Fibroblast of upper back skin (primary cell): Measurements from ENCODE around the gene IL6R.

Experiments
- DNase-seq: peaks from one replicate; pipeline ENCODE4 v3.0.0-alpha.2; 2013

Gene IL6R

DNA sequence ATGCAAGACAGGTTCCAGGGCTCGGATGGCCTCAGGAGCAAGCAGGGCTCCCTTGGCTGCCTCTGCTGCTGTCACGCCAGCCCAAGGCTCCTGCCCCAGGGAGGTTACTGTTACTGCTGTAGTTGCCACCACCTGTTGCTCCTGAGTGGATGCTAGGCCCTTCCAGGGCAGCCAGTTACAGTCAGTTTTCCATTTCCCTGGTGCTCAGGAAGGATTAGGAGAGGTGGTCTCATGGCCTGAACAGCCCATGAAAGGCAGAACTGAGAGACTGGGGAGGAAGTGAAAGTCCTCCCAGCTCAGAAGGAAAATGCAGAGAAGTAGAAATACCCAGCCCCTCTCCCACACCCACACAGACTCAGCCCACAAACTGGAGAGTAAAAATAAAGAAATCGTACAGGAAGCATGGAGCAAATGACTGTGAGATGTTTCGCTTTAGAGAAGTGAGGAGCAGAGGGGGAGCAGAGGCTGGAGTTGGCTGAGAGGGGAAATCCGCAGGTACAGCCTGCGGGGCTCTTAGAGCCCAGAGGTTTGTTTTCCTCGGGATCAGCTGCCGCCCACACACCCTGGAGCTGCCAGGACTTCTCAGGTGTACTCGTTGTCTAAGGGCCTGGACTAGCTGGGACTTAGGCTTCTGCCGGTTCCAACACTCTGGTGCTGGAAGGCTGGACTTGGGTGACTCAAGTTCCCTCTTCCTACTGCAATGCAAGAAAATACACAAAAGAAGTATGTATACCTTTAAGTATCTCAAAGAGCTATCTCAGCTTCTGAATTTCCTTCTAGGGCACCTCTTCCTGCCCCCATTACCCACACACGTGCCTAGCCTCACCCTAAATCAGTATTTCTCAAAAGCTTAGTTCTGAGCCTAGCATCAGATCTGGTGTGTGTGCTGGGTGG, 2.3 kb downstream of the IL6R start:
- DNase-seq = no peak

DNA sequence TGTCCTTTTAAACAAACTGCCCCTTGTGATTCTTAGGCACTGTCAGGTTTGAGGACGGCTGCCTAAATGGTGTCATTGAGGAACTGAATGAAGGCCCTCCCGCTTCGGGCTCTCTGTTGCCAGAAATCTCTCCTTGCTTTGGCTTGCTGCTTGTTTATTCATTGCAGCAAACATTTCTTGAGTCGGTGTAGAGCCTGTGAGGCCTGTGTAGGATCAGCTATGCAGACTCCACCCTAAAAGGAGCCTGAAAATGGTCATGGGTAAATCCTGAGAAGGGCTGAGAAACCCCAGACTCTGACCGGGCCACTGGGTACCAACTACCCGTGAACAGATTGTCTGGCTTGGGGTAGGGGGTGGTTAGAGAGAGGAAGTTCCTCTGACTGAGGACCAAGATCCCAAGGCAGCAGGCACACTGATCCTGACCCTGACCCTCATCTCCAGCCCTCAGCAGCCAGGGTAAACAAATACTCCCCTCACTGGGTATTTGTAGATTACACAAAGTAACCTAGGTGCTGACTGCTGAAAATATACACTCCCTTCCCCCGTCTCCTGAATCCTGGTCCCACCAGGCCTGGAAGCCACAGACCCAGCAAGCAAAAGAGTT, 3.1 kb downstream of the IL6R start:
- no peak for DNase-seq

DNA sequence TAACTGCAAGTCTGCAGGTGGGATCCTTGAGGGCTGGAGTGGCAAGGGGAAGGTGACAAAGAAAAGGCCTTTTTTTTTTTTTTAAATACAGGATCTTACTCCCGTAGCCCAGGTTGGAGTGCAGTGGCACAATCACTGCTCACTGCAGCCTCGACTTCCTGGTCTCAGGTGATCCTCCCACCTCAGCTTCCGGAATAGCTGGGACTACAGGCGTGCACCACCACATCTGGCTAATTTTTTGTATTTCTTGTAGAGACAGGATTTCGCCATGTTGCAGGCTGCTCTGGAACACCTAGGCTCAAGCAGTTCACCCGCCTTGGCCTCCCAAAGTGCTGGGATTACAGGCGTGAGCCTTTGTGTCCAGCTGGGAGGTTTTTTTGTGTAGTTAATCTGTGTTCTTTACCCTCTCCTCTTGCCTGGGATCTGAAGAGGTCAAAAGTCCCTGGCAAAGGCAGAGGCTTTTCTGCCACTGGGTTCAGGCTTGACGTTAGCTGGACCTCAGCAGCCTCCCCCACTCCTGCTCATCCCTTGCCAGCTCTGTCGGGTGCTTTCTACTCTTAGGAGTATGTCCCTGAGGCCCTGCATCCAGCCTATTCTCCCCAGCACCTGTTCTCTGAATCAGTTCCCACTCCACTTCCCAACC, 5.2 kb downstream of the IL6R start:
- DNase-seq = no peak

DNA sequence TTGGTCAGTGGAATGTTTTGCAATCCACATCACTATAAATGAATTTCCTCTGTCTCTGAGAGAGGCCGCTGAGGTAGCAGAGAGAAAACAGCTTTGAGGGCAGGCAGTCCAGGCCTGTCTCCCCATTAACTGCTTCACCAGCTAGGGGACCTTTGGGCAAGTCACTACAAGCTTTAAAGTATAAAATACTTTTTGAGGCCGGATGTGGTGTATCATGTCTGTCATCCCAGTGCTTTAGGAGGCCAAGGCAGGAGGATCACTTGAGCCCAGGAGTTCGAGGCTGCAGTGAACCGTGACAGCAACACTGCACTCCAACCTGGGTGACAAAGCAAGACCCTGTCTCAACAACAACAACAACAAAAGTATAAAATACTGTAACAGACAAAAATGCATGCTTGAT, 6.4 kb downstream of the IL6R start:
- no peak for DNase-seq

DNA sequence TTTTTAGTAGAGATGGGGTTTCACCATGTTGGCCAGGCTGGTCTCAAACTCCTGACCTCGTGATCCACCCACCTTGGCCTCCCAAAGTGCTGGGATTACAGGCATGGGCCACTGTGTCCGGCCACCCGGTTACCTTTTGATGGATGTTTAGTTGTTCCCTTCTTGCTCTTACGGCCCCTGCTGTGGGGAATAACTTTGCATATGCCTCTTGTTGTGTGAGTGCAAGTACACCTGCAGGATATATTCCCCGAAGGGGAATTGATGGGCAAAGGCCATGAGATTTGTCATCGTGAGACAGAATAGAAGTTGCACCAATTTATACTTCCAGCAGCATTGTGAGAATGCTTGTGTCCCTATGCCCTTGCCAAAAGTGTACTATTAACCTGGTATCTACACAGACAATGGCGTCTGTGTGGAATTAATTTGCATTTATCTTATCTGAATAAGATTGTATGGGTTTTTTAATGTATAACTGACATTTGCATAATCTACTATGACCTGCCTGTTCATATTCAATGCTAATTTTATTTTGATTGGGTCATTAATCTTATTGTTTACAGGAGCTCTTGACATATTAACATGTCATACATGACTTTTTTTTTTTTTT, 8.1 kb downstream of the IL6R start:
- DNase-seq = no peak

DNA sequence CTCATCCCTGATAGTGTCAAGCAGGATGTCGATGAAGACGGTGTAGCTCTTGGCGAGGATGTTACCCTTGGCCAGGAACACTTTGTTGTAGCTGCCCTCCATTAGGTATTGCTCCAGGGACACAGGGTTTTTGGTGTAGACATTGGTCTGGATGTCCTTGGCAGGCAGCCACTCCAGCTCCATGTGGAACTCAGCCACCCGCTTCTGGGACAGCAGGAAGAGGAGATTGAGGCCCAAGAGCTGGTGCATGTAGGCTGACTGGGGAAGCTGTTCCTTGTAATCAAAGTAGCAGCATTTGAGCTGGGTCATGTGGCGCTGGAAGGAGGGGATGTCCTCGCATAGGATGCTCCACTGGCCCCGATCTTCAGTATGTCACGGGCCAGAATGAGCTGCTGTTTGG, 9.5 kb downstream of the IL6R start:
- DNase-seq = no peak

DNA sequence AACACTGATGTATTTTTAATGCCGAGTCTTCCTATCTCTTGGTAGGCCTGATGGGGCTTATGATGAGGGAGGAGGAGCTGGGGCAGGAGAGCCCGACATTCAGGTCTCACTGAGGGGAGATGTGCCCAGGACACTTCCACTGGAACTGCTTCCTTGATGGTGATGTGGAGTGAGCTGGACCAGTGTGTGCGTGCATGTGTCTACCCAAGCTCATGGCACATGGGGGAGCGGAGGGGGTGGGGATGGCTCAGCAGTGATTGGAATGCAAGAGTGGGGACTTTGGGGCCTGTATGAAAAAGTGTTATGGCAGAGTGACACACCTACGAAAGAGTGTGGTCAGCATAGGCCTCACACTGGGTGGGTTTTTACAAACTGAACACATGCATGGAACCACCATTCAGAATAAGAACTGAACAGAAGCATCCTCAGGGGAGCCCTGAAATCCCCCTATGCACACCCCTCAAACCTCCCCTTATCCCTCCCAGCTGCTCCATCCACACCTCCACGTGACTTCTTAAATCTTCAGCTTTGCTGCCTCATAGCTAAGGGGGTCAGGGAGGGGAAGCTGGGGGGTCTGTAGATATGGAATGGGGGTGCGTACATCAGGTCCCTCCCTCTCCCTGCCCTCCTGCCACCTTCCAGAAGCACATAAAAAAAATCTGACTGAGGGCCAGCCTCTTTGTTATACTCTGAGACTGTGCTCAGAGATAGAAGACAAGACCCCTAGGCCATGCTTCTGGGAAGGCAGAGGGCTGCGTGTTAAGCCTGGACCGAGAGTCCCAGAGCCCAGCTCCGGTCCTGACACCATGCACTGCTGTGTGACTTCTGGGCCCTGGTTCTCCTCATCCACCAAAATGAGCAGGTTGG, 11.6 kb downstream of the IL6R start:
- DNase-seq = no peak

DNA sequence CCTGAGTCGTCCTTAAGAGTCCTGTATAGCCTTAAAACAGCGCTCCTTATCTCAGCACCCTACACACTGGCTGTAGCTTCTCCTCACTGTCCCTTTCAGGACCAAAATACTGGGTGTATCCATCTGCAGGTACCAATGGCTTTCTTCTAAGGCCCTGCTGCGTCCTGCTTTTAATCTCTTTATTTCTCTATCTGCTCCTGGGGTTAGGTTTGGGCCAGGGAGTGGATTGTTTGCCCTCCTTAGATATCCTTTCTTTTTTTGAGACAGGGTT, 12.1 kb downstream of the IL6R start:
- DNase-seq = no peak

DNA sequence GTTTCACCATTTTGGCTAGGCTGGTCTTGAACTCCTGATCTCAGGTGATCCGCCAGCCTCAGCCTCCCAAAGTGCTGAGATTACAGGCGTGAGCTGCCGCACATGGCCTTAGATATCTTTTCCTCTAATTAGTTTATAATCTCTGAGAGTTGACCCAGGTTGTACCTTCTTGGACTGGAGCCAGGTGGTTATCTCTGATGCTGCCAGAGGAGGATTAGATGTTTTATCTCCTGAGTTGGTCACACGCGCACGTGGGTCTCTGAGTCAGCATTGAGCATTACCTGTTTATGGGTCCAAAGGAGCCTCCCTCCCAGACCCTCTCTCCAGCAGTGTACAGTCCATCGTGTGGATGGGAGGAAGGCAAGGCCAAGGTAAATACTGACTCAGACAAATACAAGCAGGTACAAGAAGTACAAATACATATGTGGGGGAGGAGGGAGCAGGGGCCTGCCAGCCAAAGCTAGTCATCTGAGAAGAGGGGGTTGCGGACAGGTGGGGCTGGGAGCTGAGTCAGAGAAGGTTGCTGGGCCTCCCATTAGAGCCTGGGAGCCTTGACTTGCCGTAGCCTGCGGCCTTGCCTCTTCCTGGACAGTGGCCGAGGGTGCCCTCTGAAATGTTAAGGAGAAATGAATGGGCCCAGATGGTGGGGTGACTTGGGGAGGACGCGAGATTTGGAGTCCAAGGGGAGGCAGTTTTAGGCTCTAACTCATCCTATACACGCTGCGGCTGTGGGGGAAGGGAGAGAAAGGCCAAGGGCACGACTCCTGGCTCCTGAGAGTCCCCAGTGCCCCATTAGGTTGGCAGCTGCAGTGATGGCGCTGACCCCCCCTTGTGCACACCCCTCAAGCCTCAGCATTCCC, 13.1 kb downstream of the IL6R start:
- no peak for DNase-seq

DNA sequence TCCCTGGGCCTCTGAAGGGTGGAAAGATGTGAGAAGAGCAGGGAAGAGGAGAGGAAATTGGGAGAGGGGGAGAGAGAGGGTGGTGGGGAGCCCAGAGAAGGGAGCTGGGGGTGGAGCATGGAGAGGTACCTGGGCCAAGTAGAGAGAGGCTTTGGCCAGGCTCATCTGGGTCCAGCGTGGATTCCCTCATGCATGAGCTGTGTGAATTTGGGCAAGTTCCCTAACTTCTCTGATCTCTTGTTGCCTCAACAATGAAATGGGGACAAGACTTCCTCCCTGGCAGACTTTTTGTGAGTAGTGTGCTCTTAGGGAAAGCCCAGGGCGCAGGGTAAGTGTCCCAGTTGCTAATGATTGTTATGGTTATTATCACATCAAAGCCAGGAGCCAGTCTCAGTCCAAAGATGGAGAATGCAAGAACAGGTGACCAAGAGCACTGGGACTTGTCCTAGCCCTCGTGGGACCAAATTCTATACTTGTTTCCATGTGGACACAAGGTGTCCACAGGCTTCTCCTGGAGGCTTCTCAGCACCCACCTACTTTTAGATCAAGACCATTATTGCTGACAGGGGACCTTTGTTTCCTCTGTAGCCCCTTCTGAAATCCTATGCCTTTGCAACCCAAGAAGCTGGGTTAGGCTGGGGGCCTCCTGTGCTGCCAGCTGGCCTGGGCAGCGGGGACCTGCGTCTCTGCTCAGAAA, 13.9 kb downstream of the IL6R start:
- no peak for DNase-seq

DNA sequence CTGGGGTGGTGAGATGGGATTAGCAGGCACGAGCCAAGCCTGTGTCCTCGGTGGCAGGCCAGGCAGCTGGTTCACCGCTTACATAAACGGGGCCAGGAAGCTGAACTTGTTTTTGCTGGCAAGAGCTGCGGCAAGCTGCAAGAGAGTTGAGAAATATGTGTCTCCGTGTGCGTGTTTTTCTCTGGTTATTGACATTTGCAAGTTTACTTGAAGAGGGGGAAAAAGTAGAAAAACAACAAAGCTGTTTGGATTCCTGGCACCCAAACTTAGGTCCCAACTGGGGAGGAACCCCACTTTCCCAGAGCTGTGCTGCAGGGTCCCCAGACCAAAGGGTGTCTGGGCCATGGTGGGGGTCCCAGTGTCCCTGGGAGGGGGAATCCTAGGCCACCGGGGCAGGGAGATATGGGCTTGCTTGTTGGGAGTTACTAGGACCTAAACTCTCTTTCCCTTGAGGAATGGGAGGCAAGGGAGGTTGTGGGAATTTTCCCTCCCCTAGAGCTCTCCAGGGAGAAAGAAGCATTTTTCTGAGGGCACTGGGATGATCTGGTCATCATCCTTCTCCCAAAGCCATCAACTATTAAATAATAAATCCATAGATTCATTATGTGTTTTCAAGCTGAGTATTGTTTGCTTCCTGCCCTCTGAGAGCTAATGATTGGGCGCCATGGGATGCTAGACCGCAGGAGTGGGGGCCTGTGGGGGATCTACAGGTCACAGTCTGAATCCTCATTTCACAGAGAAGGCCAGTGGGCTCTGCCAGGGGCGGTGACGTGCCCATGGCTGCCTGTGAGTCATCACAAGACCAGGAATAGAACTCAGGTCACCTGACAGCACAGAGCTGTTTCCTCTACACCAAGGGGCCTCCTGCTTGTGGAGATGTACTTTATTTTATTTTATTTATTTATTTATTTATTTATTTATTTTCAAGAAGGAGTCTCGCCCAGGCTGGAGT, 14.8 kb downstream of the IL6R start:
- peak; percentile 74 for DNase-seq

DNA sequence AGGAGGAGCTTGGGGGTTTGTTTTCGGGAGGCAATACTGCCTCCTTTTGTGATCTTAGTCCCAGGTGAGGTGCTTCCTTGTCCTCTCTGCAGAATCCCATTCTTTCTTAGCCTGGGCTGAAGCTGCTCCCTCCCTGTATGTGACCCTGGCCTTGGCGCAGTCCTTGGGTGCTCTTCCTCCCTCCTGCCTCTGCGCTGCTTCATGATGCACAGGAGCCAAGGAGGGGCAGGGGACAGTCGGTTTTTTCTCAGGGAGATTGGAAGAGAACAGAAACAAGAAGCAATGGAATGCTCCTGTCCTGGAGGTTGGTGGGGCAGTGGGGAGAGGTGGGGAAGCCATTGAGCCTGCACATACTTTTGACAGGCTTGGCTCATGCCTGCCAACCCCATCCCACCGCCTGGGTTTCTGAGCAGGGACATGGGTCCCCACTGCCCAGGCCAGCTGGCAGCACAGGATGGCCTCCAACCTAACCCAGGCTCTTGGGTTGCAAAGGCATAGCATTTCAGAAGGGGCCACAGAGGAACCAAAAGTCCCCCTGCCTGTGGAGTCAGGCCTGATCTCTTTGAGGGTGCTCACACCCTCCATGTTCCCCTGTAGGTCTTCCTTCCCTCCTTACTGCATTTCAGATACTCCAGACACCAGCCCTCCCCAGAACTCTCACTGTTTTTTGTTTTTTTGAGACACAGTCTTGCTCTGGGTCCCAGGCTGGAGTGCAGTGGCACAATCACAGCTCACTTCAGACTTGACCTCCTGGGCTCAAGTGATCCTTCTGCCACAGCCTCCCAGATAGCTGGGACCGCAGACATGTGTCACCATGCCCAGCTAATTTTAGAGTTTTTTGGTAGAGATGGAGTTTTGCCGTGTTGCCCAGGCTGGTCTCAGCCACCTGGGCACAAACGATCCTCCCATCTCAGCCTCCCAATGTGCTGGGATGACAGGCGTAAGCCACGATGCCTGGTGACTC, 16.1 kb downstream of the IL6R start:
- no peak for DNase-seq

DNA sequence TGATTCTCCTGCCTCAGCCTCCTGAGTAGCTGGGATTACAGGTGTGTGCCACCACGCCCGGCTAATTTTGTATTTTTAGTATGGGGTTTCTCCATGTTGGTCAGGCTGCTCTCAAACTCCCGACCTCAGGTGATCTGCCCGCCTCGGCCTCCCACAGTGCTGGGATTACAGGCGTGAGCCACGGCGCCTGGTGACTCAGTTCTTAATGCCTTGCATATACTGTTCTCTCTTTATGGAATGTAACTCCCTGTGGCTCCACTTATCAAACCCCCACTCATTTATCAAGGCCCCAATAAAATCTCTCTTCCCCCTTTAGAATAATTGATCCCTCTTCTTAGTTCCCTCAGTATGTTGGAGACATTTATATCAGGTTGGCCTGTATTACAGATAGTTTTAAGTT, 16.9 kb downstream of the IL6R start:
- DNase-seq = peak; percentile 32

DNA sequence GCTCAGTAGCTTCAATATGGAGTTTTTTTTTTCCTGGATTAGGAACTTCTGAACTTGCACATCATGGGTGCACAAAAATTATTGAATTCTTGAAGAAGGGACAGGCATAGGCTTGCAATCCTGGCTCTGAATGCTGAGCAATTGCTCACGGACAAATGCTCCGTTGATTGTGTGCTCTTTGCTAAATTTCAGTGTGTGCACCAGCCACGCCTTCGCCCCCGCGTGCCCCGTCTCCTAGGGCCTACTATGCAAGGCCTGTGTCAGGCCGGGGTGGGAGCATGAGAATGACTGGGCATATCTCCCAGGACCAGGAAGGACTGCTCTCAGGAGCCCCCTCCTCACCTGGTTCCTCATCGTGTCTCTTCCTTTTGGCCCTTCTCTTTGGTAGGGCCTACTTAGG, 17.4 kb downstream of the IL6R start:
- DNase-seq = no peak

DNA sequence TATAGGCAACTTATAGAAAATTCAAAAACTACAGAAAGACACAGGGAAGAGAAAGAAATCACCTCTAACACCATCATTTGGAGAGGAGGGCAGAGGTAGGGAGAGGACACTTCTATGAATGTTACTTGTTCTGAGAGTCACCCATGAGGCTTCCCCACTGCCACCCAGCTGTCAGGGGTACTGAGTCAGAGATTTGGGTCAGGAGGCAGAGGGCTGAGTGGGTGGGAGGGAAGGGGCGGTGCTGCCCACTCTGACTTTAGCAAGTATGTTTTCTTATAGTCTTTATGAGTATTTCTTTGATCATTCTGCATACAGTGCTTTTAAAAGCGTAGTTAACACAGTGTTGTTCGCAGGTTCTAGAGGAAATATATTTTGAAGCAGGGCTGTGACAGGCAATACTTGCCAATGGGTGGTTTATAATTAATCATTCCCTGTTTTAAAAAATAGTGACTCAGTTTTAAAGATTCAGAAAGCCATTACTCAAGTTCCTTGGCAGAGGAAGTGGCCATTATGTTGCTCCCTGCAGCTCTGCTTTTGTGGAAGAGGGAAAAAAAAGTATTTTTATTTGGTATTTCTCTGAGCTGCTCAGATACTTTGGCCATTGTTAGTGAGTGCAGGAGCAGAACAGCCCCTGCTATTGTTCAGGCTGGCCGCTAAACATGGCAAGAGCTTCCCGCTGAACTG, 18.3 kb downstream of the IL6R start:
- peak; percentile 73 for DNase-seq

DNA sequence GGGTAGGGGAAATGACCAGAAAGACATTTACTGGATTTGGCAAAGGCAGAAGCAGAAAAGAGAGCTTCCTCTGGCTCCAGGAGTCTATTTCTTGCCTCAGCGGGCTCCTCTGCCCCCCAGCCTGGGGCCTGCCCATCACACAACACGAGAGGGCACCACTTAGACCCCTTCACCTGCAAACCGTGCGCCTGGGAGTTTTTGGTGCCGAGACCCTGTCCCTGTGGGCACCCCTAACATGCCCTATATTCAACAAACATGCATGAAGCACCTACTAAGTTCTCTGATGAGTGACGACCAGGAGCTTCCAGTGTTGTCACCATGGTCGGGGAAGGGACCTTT, 18.8 kb downstream of the IL6R start:
- no peak for DNase-seq

DNA sequence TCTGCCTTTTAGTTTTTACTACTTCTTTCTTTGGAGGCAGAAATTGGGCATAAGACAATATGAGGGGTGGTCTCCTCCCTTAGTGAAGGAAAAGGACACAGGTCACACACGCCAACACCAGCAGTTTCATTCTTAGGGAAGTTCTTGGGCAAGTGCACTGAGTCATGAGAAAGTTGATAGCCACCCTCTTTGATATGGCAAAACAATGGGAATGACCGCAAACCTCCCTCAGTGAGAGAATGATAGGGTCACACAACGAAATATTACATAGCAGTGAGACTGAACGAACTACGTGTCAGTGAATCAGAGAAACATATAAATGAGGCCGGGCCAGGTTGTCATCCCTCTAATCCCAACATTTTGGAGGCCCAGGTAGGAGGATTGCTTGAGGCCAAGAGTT, 20.0 kb downstream of the IL6R start:
- no peak for DNase-seq
